Adrenal gland (tissue), 5 donors: Measurements from ENCODE around the gene ASCL4.

ENCODE experiments used
- POLR2A ChIP-seq, 2 donors: fragments of 450-650 bp; IDR thresholded peaks; one replicate each; pipeline ENCODE4 v1.6.1; 2017; ENCODE audit warnings: antibody characterized with exemption in 2 of 2, mild to moderate bottlenecking in 2 of 2, moderate library complexity in 1 of 2
- TF ChIP-seq, protein P1 (sequence below), 6 experiments: fragments of 450-650 bp in 4 of 6; fragments of 200-600 bp in 2 of 6; sonication (generic) in 1 of 6; IDR thresholded peaks; 1 replicate in 5 of 6; 2 replicates in 1 of 6; pipeline versions ENCODE4 v1.5.1 to v1.8.0; 2016 to 2021; ENCODE audit warnings: antibody characterized with exemption in 6 of 6, mild to moderate bottlenecking in 2 of 6, moderate library complexity in 1 of 6
- donor health status: DM: no; HTN: no; CAD: no.

DNA sequence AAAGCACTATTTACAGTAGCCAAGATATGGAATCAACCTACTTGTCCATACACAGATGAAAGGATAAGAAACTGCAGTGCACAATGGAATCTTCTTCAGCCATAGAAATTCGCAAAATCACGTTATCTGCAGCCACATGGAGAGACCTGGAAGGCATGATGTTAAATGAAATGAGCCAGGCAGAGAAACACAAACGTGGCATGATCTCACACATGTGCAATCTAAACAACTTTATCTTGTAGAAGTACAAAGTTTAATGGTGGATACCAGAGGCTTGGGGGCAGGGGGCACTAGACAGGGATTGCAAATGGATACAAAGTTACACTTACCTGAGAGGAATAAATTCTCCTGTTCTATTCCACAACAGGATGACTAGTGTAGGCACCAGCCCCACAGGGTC is 24.1 kb downstream of the ASCL4 start:
- TF ChIP-seq, protein P1, sequence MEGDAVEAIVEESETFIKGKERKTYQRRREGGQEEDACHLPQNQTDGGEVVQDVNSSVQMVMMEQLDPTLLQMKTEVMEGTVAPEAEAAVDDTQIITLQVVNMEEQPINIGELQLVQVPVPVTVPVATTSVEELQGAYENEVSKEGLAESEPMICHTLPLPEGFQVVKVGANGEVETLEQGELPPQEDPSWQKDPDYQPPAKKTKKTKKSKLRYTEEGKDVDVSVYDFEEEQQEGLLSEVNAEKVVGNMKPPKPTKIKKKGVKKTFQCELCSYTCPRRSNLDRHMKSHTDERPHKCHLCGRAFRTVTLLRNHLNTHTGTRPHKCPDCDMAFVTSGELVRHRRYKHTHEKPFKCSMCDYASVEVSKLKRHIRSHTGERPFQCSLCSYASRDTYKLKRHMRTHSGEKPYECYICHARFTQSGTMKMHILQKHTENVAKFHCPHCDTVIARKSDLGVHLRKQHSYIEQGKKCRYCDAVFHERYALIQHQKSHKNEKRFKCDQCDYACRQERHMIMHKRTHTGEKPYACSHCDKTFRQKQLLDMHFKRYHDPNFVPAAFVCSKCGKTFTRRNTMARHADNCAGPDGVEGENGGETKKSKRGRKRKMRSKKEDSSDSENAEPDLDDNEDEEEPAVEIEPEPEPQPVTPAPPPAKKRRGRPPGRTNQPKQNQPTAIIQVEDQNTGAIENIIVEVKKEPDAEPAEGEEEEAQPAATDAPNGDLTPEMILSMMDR (IDR thresholded peaks at IDR 0.05), result no peak
- no peak for TF ChIP-seq POLR2A (IDR thresholded peaks at IDR 0.05)
